Sigmoid colon (tissue), 4 donors: ENCODE measurements around the gene DIAPH1.

ENCODE experiments used
- CTCF ChIP-seq, 4 experiments: fragments of 450-650 bp in 3 of 4; fragments of 200-600 bp in 1 of 4; IDR thresholded peaks; one replicate each; pipeline ENCODE4 v1.5.1; 2016 to 2019; ENCODE audit warnings: antibody characterized with exemption in 4 of 4, mild to moderate bottlenecking in 3 of 4, moderate library complexity in 2 of 4
- EP300 ChIP-seq, 4 donors: sonication (generic); formaldehyde crosslinking; IDR thresholded peaks; one replicate each; pipeline ENCODE4 v1.6.1; 2017; ENCODE audit warnings: antibody characterized with exemption in 4 of 4
- POLR2A ChIP-seq, 2 donors: fragments of 450-650 bp; IDR thresholded peaks; one replicate each; pipeline ENCODE4 v1.6.1; 2016; ENCODE audit warnings: antibody characterized with exemption in 2 of 2, mild to moderate bottlenecking in 2 of 2, moderate library complexity in 2 of 2
- POLR2AphosphoS5 ChIP-seq, 4 donors: sonication (generic); formaldehyde crosslinking; IDR thresholded peaks; one replicate each; pipeline ENCODE4 v1.6.1; 2017; ENCODE audit warnings: antibody characterized with exemption in 4 of 4

DNA sequence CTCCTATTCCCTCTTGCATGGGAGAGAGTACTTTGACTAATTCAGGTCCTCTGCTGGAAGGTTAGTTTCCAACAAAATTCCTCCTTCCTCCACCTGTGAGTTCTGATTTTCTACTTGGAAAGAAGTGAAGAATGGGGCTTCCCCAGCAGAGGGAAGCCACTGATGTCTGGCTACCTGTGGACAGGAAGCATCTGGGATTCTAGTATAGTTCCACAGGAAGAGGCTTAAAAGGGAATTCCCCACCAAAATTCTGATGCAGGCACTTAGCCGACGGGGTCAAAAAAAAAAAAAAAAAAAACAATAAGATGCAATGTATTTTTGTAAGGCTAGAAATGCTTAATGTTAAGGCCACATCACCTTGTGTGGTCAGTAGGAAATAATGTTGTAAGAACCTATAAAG is 96.5 kb downstream of the DIAPH1 start:
- TF ChIP-seq CTCF (IDR thresholded peaks at IDR 0.05) (no peak), EP300 (IDR thresholded peaks at IDR 0.05) (no peak), POLR2A (IDR thresholded peaks at IDR 0.05) (no peak), POLR2AphosphoS5 (IDR thresholded peaks at IDR 0.05) (no peak)
